HTR-8/SVneo (cell line): ENCODE data around the gene ADAMTS2.

Experiments used
- DNase-seq: peaks from one replicate; pipeline ENCODE4 v3.0.0; 2011; ENCODE audit warnings: low spot score, mixed read lengths; ENCODE audit not compliant: insufficient read length
- FAIRE-seq: peaks from 2 replicates; lab custom pipeline; 2011; peaks lifted over from hg19 to GRCh38; lab: Jason Lieb, UNC

ADAMTS2 gene

GRCh38 chr5:179154991-179155955 is 190.0 kb downstream of the ADAMTS2 start:
- DNase-seq = no peak
- FAIRE-seq = no peak

GRCh38 chr5:179154346-179154990 is 190.8 kb downstream of the ADAMTS2 start:
- DNase-seq (no peak), FAIRE-seq (no peak)

GRCh38 chr5:179153921-179154345 is 191.3 kb downstream of the ADAMTS2 start:
- FAIRE-seq (no peak), DNase-seq (no peak)

DNA sequence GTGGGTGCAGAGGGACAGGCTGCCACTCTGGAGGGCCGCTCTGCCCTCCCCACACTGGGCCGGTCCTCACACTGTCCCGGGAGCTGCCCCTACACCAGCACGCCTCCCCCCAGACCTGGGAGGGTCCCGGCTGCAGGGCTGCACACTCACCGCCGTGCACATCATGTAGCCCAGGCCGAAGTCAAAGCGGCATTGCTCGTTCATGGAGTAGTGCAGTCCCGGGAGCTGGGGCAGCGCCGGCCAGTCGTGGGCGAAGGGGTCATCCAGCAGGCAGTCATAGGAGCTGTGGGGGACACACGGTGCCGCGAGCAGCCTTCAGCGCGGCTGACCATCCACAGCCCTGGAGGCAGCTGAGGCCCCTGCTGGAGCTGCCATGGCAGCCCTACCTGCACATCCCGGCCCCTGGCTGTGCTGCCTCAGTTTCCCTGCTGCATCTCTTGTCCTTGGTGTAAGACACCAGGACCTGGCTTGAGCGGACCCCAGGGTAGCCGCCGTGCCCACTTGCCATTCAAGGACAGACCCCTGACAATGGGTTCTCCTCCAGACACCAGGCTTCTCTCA is 191.8 kb downstream of the ADAMTS2 start:
- FAIRE-seq (no peak), DNase-seq (no peak)

- DNase-seq (no peak), FAIRE-seq (no peak)
These were observed 192.3 kb downstream of the ADAMTS2 start for GRCh38 chr5:179152941-179153340.

DNA sequence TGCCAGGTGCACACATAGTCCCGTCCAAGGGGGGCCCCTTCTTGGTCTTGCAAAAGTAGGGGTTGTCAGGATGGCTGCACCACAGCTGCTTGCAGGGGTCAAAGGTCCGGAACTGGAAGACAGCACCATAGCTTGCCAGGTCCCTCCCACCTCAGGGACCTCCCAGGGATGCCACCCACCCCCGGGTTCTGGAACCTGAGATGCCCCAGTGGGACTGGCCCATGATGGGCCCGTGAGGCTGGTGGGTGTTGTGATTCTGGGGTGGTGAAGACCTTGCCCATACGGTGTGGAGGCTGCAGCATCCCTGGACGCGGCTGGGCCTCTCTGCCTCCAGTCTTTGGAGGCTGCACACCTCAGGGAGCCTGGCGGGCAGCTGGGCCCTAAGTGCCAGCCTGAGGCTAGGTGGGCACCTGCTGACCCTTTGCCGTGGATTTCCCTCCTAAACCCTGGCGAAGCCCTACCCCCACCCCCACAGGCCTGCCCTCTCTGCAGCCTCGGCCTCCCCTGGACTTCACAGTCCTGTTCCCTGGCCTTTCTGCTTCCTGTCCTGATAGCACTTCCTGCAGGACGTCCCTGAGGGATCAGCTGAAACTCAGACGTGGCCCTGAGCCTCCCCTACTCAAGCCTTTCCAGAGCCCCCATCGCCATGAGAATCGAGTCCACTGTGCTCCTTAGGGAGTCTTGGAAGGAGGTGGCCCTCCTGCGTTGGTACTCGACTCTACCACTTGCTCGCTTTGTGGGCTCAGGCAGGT is 192.9 kb downstream of the ADAMTS2 start:
- FAIRE-seq (no peak), DNase-seq (no peak)

GRCh38 chr5:179151286-179152118 is 193.8 kb downstream of the ADAMTS2 start:
- no peak for DNase-seq
- FAIRE-seq = no peak

GRCh38 chr5:179150011-179150410 is 195.2 kb downstream of the ADAMTS2 start:
- DNase-seq = no peak
- FAIRE-seq = no peak

- FAIRE-seq (no peak), DNase-seq (no peak)
These were observed 196.0 kb downstream of the ADAMTS2 start for GRCh38 chr5:179149278-179149677.

GRCh38 chr5:179148703-179149170 is 196.5 kb downstream of the ADAMTS2 start:
- no peak for DNase-seq
- FAIRE-seq = no peak

DNA sequence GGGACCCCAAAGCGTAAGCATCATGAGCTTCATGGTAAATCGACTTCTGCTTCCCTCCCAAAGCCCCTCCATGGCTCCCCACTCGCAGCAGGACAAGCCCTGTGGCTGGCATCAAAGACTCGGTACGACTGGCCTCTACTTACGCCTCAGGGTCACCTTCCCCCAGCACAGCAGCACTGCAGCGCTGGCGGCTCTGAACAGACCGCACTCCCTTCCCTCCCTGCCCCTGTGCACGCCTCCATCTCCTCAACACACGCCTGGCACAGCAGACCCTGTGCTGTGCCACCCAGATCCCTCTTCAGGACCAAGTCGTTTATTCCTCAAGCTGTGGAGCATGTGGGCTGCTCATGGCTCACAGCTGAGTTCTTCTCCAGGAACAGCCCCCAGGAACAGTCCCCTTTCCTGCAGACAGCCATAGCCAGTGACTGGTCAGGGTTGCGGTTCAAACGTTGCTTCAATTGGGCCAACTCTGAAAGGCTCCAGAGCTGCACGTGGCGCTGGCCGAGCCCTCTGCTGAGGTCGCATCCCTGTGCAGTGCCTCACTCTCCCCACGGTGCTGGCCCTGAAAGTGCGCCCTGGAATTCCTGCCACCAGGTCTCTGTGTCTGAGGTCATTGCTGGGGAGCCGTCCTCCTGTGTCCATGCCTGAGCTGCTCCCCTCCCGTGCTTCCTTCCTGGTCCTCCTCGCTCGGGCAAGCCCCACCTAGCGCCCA is 197.1 kb downstream of the ADAMTS2 start:
- no peak for FAIRE-seq

DNA sequence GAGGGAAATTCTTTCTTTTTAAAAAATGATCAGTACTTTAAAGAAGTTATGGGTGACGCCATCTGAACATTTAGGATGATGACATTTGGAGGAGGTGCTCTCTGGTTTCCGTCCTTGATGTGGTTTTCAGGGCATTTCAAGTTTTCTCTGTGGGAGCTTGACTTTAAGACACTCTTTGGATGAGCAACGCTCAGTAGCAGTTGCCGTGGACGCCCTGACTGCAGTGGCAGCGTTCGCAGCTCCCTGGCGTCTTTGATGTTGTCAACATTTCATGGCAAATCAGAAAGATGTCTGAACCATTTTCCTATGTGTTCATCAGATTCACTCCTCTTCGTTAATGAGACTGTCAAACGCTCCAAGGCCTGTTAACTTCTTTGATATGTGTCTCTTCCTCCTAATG is 199.0 kb downstream of the ADAMTS2 start:
- FAIRE-seq (no peak), DNase-seq (no peak)

More for the DNA sequence above, 197.1 kb downstream of the ADAMTS2 start:
- DNase-seq = no peak

GRCh38 chr5:179143446-179143845 is 201.8 kb downstream of the ADAMTS2 start:
- DNase-seq = no peak
- no peak for FAIRE-seq

DNA sequence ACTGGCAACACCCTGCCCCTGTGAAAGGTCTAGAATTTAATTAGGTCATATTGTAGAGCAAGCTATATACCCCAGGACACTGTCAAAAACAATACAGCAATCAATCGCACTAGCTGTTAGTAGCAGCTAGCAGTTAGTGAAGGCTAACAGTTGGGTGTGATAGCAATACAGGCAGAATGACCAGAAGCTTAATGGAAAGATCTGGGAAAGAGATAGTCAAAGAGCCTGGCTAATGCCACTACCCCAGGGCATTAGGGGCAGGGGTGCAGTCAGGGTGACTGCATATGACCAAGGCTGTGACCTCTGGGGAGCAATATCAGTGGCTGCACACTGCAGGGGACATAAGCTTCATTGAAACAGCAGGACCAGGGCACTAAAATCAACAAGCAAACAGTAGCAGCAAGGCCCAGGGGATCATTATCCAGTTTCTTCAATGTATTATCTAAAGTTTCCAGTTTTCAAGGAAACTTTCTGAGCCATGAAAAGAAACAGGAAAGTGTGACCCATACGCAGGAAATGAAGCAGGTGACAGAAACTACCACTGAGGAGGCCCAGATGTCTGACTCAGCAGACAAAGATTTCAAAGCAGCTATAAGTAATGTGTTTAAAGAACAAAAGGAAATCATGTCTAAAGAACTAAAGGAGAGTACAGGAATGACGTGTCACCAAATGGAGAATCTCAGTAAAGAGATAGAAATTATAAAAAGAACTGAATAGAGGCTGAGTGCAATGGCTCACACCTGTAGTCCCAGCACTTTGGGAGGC is 202.6 kb downstream of the ADAMTS2 start:
- DNase-seq (peak; percentile 49), FAIRE-seq (no peak)

DNA sequence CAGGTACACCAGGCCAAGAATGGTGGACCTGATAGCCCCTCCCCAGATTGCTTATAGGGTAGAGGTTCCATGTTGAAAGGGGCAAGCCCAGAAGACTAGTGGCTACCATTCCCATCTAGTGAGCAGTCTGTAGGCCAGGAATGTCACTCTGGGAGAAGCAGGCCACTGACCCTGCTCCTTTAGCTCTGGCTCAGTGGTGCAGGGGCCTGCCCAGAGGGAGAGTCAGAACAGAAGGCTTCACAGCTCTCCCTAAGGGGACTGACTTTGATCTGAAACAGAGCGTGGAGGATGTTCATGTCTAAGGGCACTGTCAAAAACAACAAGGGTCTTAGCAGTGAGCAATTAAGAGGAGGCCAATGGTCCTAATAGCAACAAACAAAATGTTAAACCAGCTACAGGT is 203.4 kb downstream of the ADAMTS2 start:
- no peak for FAIRE-seq

GRCh38 chr5:179140293-179140692 is 205.0 kb downstream of the ADAMTS2 start:
- FAIRE-seq = no peak
- no peak for DNase-seq

More for the DNA sequence above, 203.4 kb downstream of the ADAMTS2 start:
- DNase-seq = no peak

DNA sequence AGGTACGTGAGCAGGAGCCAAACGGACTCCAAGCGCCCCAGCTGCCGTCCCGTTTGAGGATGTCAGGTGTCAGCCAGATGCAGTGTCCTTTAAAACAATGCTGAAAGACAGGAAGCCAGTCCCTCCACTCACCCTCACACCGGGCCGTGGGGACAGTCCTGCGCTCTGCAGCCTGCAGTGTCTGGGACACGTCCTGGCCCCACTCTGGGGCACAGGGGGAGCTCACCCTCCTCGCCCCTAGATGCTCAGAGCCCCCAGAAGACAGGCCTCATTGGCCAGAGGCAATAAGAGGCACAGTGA is 205.4 kb downstream of the ADAMTS2 start:
- FAIRE-seq (no peak), DNase-seq (no peak)
